NCI-H2171 treated with DMSO at 0.1 percent for 48 hours (cell line): ENCODE results near the gene PIP4K2C.

Experiments
- DNase-seq: peaks from one replicate; lab custom pipeline; 2025; lab: John Stamatoyannopoulos, UW

The PIP4K2C gene

DNA sequence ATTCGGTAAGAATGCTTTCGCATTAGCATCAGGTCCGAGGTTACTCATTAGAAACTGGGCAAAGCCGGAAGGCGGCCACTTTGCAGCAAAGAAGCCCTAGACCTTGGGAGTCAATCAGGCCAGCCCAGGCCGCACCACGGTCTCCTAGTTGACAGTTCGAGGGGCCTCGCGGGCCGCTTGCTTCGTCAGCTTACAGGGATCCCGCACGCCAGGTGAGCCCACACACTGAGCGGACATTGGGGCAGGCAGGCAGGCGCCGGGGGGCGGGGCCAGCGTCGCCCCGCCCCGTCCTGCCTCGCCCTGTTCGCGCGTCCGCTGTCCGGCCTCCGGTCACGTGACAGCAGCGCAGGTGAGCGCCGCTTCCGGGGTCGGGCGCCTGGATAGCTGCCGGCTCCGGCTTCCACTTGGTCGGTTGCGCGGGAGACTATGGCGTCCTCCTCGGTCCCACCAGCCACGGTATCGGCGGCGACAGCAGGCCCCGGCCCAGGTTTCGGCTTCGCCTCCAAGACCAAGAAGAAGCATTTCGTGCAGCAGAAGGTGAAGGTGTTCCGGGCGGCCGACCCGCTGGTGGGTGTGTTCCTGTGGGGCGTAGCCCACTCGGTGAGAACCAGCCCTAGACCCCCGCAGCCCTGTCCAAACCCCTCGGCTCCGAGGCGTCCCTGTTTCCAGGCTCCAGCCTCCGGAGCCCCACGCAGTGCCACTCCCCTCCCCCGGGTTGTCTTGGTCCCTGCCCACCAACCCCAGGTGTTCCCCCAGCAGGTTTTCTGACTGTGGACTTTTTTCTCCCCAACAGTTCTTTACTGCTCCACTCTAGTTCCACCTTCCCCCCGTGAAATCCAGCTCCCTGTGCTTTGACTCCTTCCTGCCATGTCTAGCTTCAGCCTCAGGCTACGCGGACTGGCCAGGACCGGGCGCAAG lies at the start of gene PIP4K2C:
Gene PIP4K2C (plus strand): TSS at position 329 of the 918 bp plus-strand sequence. CDS start 98 bp downstream, at position 427.
- DNase-seq, result peak; percentile 80

DNA sequence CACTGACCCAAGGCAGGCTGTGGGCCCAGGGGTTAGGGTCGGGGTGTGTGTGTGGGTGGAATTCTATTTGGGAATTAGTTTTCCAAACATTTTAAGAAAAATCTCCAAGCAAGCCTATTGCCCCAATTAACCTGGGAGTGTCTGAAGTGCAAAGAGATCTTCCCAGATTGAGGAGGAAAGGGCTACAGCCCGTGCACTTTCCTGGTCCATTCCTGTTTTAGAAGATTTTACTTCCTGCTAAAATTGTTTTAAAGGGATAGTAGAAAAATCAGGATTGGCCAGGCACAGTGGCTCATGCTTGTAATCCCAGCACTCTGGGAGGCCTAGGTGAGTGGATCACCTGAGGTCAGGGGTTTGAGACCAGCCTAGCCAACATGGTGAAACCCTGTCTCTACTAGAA lies 49.3 kb upstream of the PIP4K2C start:
- no peak for DNase-seq

DNA sequence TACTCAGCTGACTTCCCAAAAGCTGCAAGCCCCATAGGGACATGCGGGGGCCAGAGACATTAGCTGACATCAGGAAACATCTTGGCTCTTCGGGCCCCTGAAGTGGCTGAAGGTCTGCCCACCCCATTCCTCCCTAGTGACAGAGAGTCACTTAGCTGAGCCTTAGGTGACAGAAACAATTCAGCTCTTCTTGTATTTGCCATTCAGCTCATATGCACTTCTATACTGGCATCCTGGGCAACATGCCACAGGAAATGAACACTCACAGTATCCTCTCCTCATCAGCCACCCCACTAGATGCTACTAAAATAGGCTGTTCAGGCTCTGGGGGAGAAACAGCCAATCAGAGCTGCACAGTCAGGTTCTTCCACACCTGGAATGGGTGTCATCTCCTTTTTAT lies 47.4 kb upstream of the PIP4K2C start:
- no peak for DNase-seq

DNA sequence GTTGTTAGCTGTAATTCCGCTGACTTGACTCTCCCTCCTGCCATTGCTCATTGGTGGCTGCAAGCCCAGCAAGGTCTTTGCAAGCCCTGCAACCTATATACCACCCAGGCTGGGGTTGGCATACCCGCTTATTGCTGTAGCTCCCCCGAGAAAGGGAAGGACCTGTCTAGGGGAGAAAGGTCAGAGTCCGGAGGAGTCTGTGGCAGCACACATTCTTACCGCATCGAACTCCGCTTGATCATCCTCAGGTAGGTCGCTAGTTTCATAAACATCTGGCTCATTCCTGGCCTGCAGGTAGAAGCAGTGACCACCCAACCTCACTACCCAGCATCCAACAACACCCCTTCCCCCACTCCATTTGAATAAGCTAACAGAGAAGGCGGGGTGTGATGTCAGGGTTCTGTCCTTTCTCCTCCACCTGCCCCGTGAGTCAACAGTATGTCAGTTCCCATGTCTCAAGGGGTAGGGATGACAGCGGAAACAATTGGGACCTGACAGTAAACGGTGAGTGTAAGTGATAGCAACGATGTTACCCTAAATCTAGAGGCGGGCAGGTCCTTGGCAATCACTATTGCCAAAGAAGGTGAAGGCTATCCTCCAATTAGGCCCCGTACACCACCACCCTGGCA lies 45.1 kb upstream of the PIP4K2C start:
- DNase-seq, result no peak

DNA sequence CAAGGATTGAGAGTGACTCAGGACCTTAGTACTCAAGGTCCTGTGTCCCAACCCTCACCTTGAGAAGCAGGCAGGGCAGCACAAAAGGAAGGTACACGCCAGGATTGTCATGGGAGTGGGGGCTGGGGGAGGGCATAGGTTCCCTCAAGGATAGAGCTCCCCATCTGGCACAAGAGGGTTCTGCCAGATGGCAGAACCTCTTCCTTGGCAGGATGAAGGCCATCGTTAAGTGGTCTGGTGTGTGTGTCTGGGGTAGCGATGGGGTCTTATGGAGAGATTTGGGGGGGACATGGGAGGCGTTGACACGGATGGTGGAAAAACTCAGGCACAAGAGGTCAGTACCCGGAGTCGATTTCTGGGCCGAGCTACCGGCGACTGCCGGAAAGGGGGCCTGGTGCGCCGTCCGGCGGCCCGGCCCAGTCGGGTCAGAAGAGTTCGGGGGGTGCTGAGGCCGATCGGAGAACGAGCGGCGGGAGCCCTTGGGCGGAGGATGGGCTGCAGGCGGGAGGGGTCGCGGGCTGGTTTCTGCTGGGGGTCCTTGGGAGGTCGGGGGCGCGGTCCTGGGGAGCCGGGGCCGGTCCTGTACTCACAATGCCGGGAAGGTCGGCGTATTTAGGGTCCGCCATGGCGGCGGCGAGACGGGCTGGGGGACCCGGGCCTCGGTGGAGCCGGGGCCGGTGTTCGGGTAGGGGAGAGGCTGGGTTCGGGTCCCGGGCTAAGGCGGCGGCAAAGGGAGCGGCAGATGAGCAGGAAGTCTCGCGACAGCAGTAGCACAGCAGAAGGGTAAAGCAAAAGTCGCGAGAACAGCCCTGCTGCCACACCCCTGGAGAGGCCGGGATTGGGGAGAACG lies 44.3 kb upstream of the PIP4K2C start, which contains the start of gene DCTN2:
Gene DCTN2 (minus strand): TSS at position 755 of the 850 bp plus-strand sequence. CDS start 129 bp downstream, at position 626.
- peak; percentile 99 for DNase-seq

DNA sequence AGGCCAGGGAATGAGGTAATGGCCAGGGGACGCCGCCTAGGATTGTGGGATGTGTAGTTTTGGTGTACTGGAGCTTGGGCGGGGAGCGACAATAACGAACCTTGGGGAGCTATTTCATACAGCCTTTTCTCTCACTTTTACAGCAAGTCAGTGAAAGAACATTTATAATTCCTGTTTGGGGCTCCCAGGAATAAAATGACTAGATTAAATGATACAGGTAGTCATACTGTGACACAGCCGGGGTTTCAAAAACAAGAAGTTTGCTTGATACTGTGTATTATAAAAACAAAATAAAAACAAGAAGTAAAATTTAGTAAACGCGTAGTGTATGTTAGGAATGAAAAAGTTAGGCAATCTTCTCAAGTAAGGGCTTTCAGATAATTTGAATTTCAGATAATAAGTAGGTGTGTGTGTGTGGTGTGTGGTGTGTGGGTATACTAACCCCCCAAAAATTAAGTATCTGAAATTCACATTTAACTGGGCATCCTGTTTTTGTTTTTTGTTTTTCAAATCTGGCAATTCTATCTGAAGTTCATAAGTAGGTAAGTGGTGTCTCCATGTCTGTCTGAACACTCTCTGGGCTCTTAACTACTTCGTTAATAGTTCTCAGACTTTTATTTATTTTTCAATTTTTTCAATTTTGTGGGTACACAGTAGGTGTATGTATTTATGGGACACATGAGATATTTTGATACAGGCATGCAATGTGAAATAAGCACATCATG lies 43.5 kb upstream of the PIP4K2C start:
- DNase-seq, result no peak

DNA sequence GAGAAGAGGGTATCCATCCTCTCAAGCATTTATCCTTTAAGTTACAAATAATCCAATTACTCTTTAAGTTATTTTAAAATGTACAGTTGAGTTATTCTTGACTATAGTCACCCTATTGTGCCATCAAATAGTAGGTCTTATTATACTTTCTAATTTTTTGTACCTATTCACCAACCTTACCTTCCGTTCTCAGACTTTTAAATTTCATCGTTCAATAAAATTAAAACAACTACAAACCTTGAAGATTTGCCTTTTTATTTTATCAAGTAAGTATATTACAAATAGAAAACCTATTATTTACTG lies 43.0 kb upstream of the PIP4K2C start:
- DNase-seq, result no peak

DNA sequence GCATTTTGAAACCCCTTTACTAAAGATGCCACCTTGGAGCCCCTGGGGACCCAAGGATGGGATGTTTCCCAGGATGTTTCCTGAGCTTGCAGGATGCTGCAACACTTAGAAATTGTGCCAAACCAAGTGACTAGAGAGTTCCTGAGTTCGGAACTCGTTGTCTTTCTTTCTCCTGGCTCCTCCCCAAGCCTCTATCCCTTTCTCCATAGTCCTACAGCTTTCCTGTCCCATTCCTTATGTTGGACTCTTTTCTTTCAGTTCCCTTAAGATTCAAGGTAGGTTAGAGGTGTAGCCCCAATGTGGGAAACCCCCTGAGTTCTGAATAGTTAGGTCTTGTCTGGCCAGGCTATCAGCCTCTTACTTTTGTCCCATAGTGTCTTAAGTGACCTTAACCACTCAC lies 42.5 kb upstream of the PIP4K2C start:
- DNase-seq, result no peak

DNA sequence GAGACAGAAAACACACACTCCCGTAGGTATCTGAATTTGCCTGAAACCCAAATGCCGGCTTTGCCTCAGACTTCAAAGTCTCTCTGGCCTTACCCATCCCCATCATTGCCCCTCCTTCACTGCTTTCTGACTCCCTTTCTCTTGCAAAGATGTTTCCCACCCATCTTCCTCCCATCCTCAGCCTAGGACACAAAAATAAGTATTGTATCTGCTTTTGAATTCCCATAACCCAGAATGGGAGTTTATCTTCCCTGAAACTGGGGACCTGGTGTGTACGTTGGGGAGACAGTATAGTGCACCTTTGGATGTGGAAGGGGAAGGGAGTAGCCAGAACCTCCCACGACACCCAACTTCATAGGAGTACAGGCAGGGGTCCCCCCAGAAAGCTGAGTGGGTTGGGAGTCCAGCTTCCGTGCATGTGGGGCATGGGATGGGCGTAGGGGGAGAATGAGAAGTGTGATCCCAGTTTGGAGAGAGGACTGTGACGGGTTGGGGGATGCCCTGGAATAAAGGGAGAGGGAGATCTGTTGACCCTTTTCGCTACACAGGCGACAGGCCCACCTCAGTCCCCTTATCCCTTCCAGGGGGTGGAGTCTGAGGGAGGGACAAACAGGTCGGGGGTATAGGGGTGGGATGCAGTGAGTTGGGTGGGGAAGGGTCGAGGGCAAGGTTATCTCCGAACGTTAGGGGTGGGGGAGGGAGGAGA lies 41.6 kb upstream of the PIP4K2C start:
- no peak for DNase-seq

DNA sequence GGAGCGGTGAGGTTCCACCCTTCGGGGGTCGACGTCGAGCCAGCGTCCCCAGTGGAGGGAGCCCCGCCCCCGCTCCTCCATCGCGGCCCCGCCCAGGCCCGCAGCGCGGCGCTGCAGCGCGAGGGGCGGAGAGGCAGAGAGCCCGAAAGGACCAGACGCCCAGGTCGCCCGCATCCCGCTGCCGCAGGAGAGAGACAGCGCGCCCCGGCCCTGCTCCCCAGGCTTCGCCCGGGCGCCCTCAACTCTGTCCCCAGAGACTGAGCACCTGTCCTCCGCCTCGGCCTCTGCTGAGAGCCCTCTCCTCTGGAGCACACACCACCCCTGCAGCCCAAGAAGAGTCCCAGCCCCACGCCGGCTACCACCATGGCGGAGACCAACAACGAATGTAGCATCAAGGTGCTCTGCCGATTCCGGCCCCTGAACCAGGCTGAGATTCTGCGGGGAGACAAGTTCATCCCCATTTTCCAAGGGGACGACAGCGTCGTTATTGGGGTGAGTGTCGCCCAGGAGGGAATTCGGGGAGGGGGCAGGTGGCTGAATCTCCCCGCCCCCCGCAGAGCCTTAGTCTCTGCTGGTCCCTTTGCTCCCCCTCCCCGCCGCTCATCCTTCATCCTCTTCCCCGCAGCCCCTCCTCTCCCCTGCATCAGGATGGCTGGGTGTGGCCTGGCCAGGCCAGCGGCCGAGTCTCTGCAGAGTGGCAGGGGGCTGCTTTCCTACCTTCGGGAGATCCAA lies 40.9 kb upstream of the PIP4K2C start, which contains the start of gene KIF5A:
Gene KIF5A (plus strand): TSS at position 136 of the 732 bp plus-strand sequence. CDS start 228 bp downstream, at position 364.
- peak; percentile 58 for DNase-seq

DNA sequence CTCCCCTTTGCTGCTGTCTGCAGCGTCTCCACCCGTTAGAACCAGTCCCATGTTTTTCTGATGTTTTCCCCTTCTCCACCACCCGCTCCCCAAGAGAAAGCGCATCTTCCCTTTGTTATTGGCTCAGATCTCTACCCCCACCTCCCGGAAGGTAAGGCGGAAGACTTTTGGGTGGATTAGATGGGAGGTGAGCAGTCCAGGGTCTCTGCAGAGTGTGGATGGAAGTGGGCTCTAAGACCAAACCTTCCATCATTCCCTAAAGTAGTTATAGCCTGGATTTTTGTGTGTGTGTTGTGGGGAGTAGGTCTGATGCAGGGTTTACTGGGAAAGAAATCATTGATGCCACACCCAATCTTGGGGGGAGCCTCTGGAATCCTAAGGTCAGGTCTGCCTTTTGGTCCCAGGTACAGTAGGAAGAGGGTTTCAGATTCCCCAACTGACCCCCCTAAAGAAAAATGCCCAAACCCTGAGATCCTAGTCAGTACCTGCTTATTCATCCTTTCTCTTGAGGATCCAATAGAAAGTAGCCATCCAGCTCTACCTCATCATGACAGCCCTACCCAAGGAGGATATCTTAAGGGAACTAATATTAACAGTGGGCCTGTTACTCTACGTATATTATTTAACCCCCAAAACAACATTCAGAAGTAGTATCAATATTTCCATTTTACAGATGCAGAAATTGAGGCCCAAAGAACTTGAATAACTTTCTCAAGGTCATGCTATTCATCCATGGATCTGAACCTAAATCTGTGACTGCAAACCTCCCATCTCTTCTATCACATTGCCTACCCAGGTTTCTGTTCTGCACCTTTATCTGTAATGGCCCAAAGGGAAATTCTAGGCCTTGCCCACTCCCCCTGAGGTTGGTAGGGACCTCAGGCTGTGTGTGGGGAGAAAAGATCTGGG lies 40.1 kb upstream of the PIP4K2C start:
- no peak for DNase-seq

DNA sequence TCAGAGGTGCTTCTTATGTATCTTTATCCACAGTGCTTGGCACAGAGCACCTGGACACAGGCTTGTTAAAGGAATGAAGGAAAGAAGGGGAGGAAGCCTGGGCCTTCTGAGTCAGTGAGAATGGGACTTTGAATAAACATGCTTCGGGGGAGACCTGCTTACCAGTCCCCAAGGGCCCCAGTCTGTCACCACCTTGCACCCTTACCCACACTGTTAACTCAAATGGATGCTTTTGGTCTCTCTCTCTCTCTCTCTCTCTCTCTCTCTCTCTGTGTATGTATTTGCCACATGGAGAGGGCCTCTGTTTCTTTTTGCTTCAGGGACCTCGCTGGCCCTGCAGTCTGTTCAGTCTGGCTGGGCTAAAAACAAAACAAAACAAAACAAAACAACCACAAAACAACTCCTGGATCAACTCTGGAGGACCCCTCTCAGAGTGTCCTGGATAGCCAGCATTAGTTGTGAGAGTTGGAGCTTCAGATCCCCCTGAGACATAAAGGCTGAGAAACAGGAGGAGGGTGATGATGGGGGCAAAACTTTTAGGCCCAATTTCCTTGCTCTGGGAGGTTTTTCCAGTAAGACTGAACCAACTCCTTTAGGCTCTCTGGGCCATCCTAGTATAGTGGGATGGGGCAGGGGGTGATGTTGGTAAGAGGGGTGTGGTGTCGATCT lies 39.2 kb upstream of the PIP4K2C start:
- DNase-seq, result no peak

DNA sequence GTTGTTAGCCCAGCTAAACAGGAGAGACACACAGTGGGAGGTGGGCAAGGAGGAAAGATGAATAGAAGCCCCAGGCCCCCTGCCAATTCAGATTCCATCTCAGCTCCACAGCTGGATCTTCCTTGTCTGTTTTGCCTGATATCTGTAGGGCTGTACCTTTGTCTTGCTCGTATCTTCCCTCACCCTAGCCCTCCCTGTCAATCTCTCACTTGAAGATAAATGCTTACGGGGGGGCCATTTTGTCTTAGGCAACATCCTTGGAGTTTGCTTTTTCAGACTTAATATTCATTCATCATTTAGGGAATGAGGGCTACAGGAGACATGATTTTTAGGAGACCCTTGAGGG lies 38.7 kb upstream of the PIP4K2C start:
- DNase-seq, result no peak

DNA sequence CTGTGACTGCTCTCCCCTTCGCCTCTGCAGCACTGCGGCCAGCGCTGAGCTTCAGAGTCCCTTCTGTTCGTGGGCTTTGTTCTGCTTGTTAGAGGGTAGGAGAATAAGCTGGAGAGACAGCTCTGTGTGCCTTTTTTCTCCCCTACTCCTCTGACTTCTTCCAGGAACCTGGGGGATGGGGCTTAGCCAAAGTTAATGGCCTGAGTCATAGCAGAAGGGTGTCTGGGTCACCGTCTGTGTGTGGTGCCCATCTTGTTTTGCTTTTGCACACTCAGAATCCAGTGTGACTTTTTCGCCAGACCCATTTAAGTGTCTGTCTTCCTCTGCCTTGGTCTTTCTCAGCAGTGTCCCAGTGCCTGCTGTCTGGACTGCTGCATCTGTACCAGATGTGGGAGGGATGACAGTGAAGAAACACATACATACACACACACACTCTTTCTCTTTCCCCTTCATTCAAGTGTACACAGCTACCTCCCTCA lies 38.1 kb upstream of the PIP4K2C start:
- DNase-seq, result no peak

DNA sequence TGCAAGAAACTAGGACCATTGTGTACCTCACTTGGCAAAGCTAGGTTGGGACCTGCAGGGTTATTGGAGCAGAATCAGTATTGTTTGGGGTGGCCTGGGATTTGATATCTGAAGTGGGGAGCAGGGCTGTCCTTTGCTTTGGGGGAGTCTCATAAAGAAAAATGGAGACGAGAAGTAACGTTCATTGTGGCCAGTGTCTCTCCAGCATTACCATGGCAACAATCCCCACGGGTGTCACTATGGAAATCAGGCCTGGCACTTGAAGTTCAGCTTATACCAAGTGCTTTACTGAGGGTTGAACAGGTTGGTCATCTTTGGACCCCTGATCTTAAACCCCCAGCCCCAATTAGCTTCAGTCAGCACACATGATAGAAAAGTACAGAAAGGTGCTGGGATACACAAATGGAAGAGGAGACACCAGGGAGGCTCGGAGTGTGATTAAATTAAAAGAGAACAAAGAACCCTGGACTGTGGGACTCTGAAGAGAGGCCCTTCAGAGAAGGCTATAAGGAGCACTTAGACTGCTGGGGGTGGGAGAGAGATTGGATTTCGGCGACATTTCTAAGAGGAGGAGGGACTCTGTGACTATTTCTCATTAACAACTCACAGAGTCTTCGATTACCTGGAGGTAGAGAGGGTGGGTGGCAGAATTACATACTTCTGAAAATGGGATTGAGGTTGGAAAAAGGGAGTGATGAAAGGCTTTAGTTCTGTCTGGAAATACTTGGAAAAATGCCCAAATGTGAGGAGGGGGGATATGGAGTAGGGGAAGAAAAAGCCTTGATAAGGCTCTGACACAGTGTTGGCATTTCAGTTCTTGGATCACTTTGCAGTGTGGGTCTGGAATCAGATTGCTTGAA lies 37.4 kb upstream of the PIP4K2C start:
- DNase-seq, result no peak

DNA sequence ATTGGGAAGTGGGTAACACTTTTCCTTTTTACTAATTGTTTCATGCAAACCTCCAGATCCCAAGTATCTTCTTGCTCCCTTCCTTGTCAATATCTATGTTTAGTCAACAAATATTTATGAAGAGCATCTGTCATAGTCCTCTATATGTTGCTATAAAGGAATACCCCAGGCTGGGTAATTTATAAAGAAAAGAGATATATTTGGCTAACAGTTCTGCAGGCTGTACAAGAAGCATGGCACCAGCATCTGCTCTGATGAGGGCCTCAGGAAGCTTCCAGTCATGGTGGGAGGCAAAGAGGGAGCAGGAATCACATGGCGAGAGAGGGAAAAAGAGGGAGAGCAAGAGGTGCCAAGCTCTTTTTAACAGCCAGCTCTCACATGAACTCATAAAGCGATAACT lies 36.5 kb upstream of the PIP4K2C start:
- DNase-seq, result no peak

DNA sequence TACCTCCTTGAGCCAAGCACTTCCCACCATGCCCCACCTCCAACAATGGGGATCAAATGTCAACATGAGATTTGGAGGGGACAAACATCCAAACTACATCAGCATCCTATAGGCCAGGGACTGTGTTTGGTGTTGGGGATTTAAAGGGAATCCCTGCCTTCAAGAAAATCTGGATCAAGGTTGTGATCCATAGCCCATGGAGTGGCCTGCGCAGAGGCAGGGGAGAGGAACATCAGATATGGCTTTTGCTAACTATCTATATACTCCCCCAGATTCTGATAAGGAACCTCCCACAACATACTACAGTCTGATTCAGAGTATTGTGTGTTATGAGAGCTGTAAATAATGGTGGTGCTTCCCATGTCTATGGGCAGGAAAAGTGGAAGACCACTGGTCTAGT lies 36.1 kb upstream of the PIP4K2C start:
- DNase-seq, result no peak

DNA sequence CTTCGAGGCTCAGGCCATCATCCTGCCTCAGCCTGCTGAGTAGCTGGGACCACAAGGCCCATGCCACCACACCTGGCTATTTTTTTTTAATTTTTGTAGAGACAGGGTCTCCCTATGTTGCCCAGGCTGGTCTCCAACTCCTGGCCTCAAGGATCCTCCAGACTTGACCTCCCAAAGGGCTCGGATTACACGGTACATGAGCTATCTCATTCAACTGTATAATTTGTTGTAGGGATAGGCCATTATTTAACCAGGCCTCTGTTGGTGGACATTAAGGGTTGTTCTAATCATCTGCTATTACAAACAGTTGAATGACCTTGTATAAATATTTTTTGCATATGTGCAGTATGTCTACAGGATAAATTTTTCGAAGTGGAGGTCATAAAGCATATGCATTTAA lies 32.1 kb upstream of the PIP4K2C start:
- DNase-seq, result no peak
